Uterus (tissue), 4 donors: ENCODE measurements around the gene PLA2G10. TPM values are rescaled to one million over a fixed set of nuclear protein-coding genes. Genes with fewer than 3 reads are reported as not detected.

Experiments
- DNase-seq, 2 donors: peaks; one replicate each; pipeline ENCODE4 v3.0.0-alpha.2; 2019 to 2020
- H3K27ac ChIP-seq, 2 donors: fragments of 200-600 bp; sonication (generic); 1 replicate in 1 of 2; 2 replicates in 1 of 2; pipeline ENCODE4 v1.5.1; 2016 to 2018
- H3K27me3 ChIP-seq, 2 donors: fragments of 200-600 bp; sonication (generic); one replicate each; pipeline ENCODE4 v1.5.1; 2018 to 2019; ENCODE audit warnings: control low read depth in 1 of 2
- H3K36me3 ChIP-seq, 2 donors: fragments of 200-600 bp; sonication (generic); one replicate each; pipeline ENCODE4 v1.5.1; 2019; ENCODE audit warnings: control low read depth in 1 of 2
- H3K4me1 ChIP-seq, 2 donors: fragments of 200-600 bp; sonication (generic); one replicate each; pipeline ENCODE4 v1.5.1; 2018 to 2019; ENCODE audit warnings: control low read depth in 1 of 2
- H3K4me3 ChIP-seq, 2 donors: fragments of 200-600 bp; sonication (generic); 1 replicate in 1 of 2; 2 replicates in 1 of 2; pipeline ENCODE4 v1.5.1; 2018 to 2019; ENCODE audit warnings: mild to moderate bottlenecking in 1 of 2
- H3K9me3 ChIP-seq, 2 donors: fragments of 200-600 bp; sonication (generic); one replicate each; pipeline ENCODE4 v1.5.1; 2019; ENCODE audit warnings: control low read depth in 1 of 2
- CTCF ChIP-seq, 4 experiments: fragments of 200-600 bp in 2 of 4; fragments of 450-650 bp in 2 of 4; sonication (generic) in 2 of 4; IDR thresholded peaks; one replicate each; pipeline ENCODE4 v1.5.1; 2016 to 2019; ENCODE audit warnings: antibody characterized with exemption in 4 of 4, mild to moderate bottlenecking in 2 of 4, moderate library complexity in 1 of 4
- POLR2A ChIP-seq, 2 donors: fragments of 450-650 bp; IDR thresholded peaks; one replicate each; pipeline ENCODE4 v1.6.1; 2016; ENCODE audit warnings: antibody characterized with exemption in 2 of 2, mild to moderate bottlenecking in 1 of 2, moderate library complexity in 1 of 2
- intact Hi-C: fragments of 100-400 bp; cut with DNase I; formaldehyde crosslinking; loops from one replicate; pipeline ENCODE4 v1.15.1; 2023; ENCODE audit warnings: low total_unique reads
- total RNA-seq, 4 donors: library from RNA; depleted of rRNA in 3 of 4; stranded (reverse); fragments of >200 nt in 3 of 4; gene quantifications; one replicate each; pipeline versions ENCODE4 v1.1.0 to v1.2.4, GENCODE V29; 2014 to 2023
- donor health status: DM: yes; HTN: yes; CAD: no.

Gene PLA2G10
- total RNA-seq, 4 donors from 2014 or later = not detected

GRCh38 chr16:14667347-14668266 is 26.5 kb downstream of the PLA2G10 start:
- Histone ChIP-seq H3K36me3 (no peaks in the 10 kb centered on the region), H3K4me1 (no peaks in the 10 kb centered on the region), H3K27me3 (no peaks in the 10 kb centered on the region), H3K27ac (no peak overlapping the region), H3K4me3 (no peak overlapping the region), H3K9me3 (no peaks in the 10 kb centered on the region)
- intact Hi-C loops = no loop called here
- TF ChIP-seq POLR2A (IDR thresholded peaks at IDR 0.05) (no peak), CTCF (IDR thresholded peaks at IDR 0.05) (no peak)
- DNase-seq = no peak

- no peak overlapping the region for H3K27ac ChIP-seq
- DNase-seq = no peak
- no peaks in the 10 kb centered on the region for H3K4me1 ChIP-seq
- TF ChIP-seq CTCF (IDR thresholded peaks at IDR 0.05) = no peak
- TF ChIP-seq POLR2A (IDR thresholded peaks at IDR 0.05) = no peak
- no peaks in the 10 kb centered on the region for H3K36me3 ChIP-seq
- H3K4me3 ChIP-seq = no peak overlapping the region
- H3K27me3 ChIP-seq = no peaks in the 10 kb centered on the region
- no peaks in the 10 kb centered on the region for H3K9me3 ChIP-seq
- intact Hi-C loops = no loop called here
Observed at GRCh38 chr16:14658063-14658462, 36.0 kb downstream of the PLA2G10 start.

GRCh38 chr16:14652726-14653125 is 41.4 kb downstream of the PLA2G10 start:
- no peak for TF ChIP-seq POLR2A (IDR thresholded peaks at IDR 0.05)
- Histone ChIP-seq H3K27me3 (no peaks in the 10 kb centered on the region), H3K27ac (no peak overlapping the region), H3K9me3 (no peaks in the 10 kb centered on the region), H3K4me3 (no peak overlapping the region), H3K36me3 (no peaks in the 10 kb centered on the region), H3K4me1 (no peaks in the 10 kb centered on the region)
- DNase-seq = no peak
- intact Hi-C loops = no loop called here

DNA sequence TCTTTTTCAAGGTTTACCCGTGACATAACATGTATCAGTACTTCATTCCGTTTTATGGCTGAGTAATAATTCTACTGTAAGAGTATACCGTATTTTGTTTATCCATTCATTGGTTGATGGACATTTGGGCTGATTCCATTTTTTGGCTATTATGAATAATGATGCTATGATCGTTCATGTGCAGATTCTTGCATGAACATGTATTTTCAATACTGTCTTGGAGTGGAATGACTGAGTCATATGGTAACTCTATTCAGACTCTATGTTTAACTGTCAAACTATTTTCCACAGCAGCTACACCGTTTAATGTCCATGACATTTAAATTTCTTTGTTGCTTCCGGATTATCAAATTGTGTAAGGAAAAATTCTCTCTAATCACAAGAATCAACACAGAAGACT is 43.5 kb downstream of the PLA2G10 start:
- no peak for DNase-seq
- no peak overlapping the region for H3K27ac ChIP-seq
- H3K9me3 ChIP-seq = no peaks in the 10 kb centered on the region
- H3K4me3 ChIP-seq = no peak overlapping the region
- TF ChIP-seq POLR2A (IDR thresholded peaks at IDR 0.05) (no peak), CTCF (IDR thresholded peaks at IDR 0.05) (no peak)
- H3K36me3 ChIP-seq = no peaks in the 10 kb centered on the region
- intact Hi-C loops = no loop called here
- no peaks in the 10 kb centered on the region for H3K4me1 ChIP-seq
- H3K27me3 ChIP-seq = no peaks in the 10 kb centered on the region

- H3K4me3 ChIP-seq = no peak overlapping the region
- intact Hi-C loops = no loop called here
Observed at GRCh38 chr16:14649816-14650215, 44.3 kb downstream of the PLA2G10 start.

More at GRCh38 chr16:14649816-14650215, 44.3 kb downstream of the PLA2G10 start:
- TF ChIP-seq CTCF (IDR thresholded peaks at IDR 0.05) = no peak
- no peak for TF ChIP-seq POLR2A (IDR thresholded peaks at IDR 0.05)
- no peak for DNase-seq
- Histone ChIP-seq H3K4me1 (no peaks in the 10 kb centered on the region), H3K9me3 (no peaks in the 10 kb centered on the region), H3K27me3 (no peaks in the 10 kb centered on the region), H3K36me3 (no peaks in the 10 kb centered on the region), H3K27ac (no peak overlapping the region)
